Bone marrow (tissue), 2 donors: Measurements from ENCODE around the gene GALNT3.

ENCODE experiments used
- DNase-seq, 2 donors: peaks; one replicate each; lab custom pipeline; 2025; lab: John Stamatoyannopoulos, UW

GALNT3 gene

GRCh38 chr2:165793779-165794535 is at the start of gene GALNT3:
Gene GALNT3, minus strand, starts transcription at chr2:165794247. Its CDS starts 23,547 bp downstream, at chr2:165770700.
- DNase-seq: peak in 1 of 2 donors; percentile 33

- DNase-seq: no peak
Observed at GRCh38 chr2:165843351-165843750, 49.3 kb upstream of the GALNT3 start.

GRCh38 chr2:165840333-165840958 is 46.4 kb upstream of the GALNT3 start:
- DNase-seq: no peak

- DNase-seq: no peak
Observed at GRCh38 chr2:165839610-165840009, 45.6 kb upstream of the GALNT3 start.

GRCh38 chr2:165837122-165837521 is 43.1 kb upstream of the GALNT3 start:
- DNase-seq: no peak

- DNase-seq: no peak
Observed at GRCh38 chr2:165835363-165835762, 41.3 kb upstream of the GALNT3 start.

GRCh38 chr2:165833156-165833555 is 39.1 kb upstream of the GALNT3 start:
- no peak for DNase-seq

- no peak for DNase-seq
Observed at GRCh38 chr2:165827921-165828276, 33.9 kb upstream of the GALNT3 start.

GRCh38 chr2:165827016-165827920 is 33.2 kb upstream of the GALNT3 start:
- DNase-seq: no peak

GRCh38 chr2:165825041-165825440 is 31.0 kb upstream of the GALNT3 start:
- DNase-seq: no peak

- DNase-seq: no peak
Observed at GRCh38 chr2:165820296-165820695, 26.2 kb upstream of the GALNT3 start.

- no peak for DNase-seq
Observed at GRCh38 chr2:165818920-165819319, 24.9 kb upstream of the GALNT3 start.

GRCh38 chr2:165815299-165816141 is 21.5 kb upstream of the GALNT3 start:
- DNase-seq: no peak

GRCh38 chr2:165814473-165814872 is 20.4 kb upstream of the GALNT3 start:
- DNase-seq: no peak

GRCh38 chr2:165811592-165812370 is 17.7 kb upstream of the GALNT3 start:
- DNase-seq: no peak

- no peak for DNase-seq
Observed at GRCh38 chr2:165810418-165810817, 16.4 kb upstream of the GALNT3 start.

GRCh38 chr2:165804719-165805118 is 10.7 kb upstream of the GALNT3 start:
- DNase-seq: no peak

GRCh38 chr2:165803123-165803760 is 9.2 kb upstream of the GALNT3 start:
- DNase-seq: no peak

GRCh38 chr2:165801176-165801575 is 7.1 kb upstream of the GALNT3 start:
- no peak for DNase-seq

GRCh38 chr2:165796819-165797530 is 2.9 kb upstream of the GALNT3 start:
- DNase-seq: no peak
